Dedifferentiated amniotic fluid mesenchymal stem cell (primary cell): ENCODE results near the gene DGKA.
"Not testable (repeated sequence)": the region's sequence is repeated elsewhere in the genome, so short reads cannot be mapped to it uniquely, and the experiment has no call there.

Experiments used
- DNase-seq: peaks from one replicate; pipeline ENCODE4 v3.0.0-alpha.2; 2016; ENCODE audit errors: extremely low spot score

DGKA gene

GRCh38 chr12:55996715-55997534, 66.0 kb downstream of the DGKA start, which contains the start of gene SUOX:
Gene SUOX, plus strand, starts transcription at chr12:55997276. Its CDS starts 4,946 bp downstream, at chr12:56002222.
- peak; percentile 97 for DNase-seq

GRCh38 chr12:55997535-55997859, 66.5 kb downstream of the DGKA start:
- DNase-seq = no peak

GRCh38 chr12:55999522-55999921, 68.6 kb downstream of the DGKA start:
- not testable (repeated sequence) for DNase-seq

GRCh38 chr12:55999999-56000540, 69.1 kb downstream of the DGKA start:
- DNase-seq = not testable (repeated sequence)

GRCh38 chr12:56001487-56002100, 70.6 kb downstream of the DGKA start:
- no peak for DNase-seq

GRCh38 chr12:56003376-56003775, 72.4 kb downstream of the DGKA start:
- DNase-seq = not testable (repeated sequence)
